ENCODE data around the gene KIF13A.
"Not testable (repeated sequence)": the region's sequence is repeated elsewhere in the genome, so short reads cannot be mapped to it uniquely, and the experiment has no call there.

Gene KIF13A

DNA sequence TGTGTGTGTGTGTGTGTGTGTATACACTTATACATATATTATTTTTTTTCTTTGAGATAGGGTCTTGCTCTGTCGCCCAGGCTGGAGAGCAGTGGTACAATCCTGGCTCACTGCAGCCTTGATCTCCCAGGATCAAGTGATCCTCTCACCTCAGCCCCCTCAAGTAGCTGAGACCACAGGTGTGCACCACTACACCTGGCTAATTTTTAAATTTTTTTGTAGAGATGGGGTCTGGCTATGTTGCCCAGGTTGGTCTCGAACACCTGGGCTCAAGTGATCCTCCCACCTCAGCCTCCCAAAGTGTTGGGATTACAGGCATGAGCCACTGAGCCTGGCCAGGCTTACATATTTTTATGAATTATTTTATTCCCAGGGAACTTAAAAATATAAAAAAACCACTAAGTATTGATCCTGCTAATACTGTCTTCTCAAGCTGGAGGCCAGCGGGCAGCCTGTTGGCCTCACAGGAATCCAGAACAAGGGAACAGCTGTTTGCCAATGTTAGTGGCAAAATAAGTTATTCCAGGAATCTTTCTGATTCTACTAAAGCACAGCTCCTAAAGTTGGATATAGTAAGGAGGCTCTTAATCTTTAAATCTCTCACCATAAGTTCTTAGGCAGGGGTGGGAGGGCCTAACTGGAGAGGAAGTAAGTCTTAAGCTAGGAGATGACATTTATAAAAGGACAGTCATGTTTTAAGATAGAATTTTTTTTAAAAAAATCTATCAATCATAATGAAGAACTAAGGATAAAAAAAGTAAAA lies 145.2 kb downstream of the KIF13A start:
- no peak for DNase-seq

DNA sequence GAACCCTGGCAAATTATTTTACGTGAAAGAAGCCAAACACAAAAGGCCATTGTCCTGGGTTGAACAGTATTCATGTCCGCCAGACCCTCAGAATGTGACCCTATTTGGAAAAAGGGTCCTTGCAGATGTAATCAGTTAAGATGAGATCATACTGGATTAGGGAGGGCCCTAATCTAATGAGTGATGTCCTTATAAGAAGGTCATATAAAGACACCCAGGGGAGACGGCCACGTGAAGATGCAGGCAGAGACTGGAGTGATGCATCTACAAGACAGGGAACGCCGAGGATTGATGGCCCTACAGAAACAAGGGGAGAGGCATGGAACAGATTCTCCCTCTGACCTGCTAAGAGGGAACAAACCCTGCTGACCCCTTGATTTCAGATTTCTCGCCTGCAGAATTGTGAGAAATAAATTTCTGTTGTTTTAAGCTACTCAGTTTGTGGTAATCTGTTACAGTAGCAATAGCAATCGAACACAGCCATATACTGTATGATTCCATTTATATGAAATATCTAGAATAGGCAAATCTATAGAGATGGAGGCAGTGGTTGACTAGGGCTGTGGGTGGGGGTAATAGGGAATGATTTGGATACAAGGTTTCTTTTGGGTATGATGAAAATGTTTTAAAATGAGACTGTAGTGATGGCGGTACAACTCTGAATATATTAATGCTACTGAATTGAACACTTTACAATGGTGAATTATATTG lies 147.8 kb downstream of the KIF13A start:
- DNase-seq, result no peak

DNA sequence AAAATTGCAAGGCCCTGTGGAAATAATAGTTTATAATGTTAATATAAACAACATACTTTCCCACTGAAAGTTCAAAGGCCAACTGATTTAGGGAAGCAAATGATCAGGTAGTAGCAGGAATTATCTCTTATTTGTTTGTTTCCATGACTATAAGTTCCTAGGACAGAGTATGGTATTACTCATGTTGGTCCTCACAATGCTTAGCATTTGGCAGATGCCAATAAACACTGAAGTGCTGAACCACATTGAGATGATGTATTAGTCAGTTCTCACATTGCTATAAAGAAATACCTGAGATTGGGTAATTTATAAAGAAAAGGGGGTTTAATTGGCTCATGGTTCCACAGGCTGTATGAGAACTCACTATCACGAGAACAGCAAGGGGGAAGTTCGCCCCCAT lies 151.1 kb downstream of the KIF13A start:
- DNase-seq, result no peak

GRCh38 chr6:17835784-17836183 lies 151.7 kb downstream of the KIF13A start:
- DNase-seq, result no peak

DNA sequence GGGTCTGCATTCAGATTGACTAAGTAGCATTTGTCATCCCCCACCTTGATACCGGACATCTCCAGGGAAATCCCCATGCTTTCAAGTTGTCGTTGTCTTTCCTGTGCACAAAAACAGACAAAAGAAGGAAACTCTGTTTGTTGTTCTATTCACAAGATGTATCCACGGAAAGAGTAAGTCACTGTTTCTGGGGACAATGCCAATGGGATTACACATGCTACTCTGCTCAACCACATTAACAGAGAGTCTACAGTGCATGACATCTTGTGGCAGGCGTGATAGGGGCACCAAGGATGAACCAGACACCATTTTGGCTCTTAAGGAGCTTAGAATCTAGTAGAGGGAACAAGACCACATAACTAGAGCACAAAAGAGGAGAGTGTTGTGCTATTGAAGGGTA lies 156.3 kb downstream of the KIF13A start:
- DNase-seq, result no peak

- no peak for DNase-seq
These were observed 157.5 kb downstream of the KIF13A start for GRCh38 chr6:17829905-17830304.

GRCh38 chr6:17828149-17828548 lies 159.3 kb downstream of the KIF13A start:
- DNase-seq, result no peak

GRCh38 chr6:17826301-17826700 lies 161.1 kb downstream of the KIF13A start:
- DNase-seq, result no peak

DNA sequence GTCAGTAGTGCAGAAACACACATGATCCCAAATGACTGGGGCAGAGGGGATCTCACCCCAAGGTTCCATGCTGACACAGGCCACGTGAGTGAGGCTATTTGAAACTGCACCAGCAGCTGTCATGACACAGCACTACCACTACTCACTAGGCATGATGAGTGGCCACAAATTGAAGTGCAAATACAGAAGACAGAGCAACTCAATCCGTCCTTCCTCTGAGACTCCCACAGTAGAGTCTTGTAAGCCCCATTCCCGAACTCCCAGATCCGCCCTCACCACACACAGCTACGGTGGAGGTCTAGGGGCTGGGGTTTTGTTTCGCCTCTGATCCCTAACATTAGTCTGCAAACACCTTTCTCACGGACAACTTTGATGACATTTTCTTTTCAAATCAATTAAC lies 167.4 kb downstream of the KIF13A start:
- DNase-seq, result no peak

GRCh38 chr6:17817763-17818162 lies 169.7 kb downstream of the KIF13A start:
- DNase-seq, result no peak

GRCh38 chr6:17816921-17817611 lies 170.4 kb downstream of the KIF13A start:
- DNase-seq, result no peak

- DNase-seq, result no peak
These were observed 173.9 kb downstream of the KIF13A start for GRCh38 chr6:17813542-17813941.

DNA sequence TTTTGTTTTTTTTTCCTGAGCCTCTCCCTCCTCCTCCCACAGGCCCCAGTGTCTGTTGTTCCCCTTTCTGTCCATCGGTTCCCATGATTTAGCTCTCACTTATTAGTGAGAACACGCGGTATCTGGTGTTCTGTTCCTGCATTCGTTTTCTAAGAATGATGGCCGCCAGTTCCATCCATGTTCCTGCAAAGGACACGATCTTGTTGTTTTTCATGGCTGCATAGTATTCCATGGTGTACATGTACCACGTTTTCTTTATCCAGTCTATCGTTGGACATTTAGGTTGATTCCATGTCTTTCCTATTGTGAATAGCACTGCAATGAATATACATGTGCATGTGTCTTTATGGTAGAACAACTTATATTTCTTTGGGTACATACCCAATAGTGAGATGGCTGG lies 175.1 kb downstream of the KIF13A start:
- DNase-seq, result no peak

GRCh38 chr6:17808609-17809008 lies 178.8 kb downstream of the KIF13A start:
- DNase-seq, result no peak

GRCh38 chr6:17807431-17807830 lies 180.0 kb downstream of the KIF13A start:
- not testable (repeated sequence) for DNase-seq

- DNase-seq, result no peak
These were observed 184.0 kb downstream of the KIF13A start for GRCh38 chr6:17803409-17803808.

DNA sequence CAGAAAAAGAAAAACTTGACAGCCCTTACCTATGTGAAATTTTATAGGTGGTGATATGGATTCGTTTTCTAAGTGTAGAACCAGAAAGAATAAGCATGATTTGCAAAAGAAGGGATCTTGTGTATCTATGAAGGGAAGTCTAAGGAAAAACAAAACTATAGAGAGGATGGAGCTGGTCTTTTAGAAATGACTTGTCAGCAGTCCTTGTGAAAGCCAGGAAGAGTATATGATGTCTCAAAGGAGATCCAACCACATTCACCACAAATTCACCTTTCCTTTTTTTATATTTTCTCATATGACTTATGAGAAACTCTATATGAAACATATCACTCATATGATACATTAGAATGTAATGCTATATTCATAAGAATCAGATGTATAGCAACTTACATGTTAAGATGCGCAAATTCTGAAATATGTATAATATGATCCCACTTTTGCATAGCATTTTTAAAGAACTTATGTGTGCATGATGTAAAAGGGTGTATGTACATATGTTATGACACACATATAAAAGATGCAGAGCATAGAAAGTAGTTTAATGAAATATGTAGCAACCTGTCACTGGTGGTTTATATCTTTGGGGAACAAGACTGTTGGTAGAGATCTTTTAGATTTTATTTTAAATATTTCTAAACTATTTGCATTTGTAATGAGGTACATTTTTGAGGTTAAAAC lies 188.8 kb downstream of the KIF13A start:
- DNase-seq, result no peak

- DNase-seq, result no peak
These were observed 196.9 kb downstream of the KIF13A start for GRCh38 chr6:17790489-17790888.

- no peak for DNase-seq
These were observed 202.2 kb downstream of the KIF13A start for GRCh38 chr6:17785094-17785787.

GRCh38 chr6:17780061-17780460 lies 207.4 kb downstream of the KIF13A start:
- no peak for DNase-seq

DNA sequence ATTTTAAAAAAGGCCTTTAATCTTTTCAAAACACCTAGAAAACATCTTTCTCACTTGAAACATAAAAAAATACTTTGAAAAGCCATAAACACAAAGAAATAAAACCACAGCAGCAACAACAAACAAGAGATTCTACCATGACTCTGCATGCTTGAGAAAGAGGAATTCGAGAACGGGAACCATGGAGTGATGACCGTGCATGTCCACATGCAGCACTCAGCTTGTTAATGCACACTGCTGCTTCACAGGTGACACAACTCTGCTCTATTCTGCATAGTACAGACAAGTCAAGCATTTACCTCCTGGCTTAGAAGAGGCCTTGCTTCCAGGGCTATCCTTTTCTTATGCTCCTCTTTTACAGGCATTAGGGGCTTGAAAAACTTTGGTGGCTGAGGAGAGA lies 215.8 kb downstream of the KIF13A start:
- no peak for DNase-seq

- DNase-seq, result no peak
These were observed 218.6 kb downstream of the KIF13A start for GRCh38 chr6:17768881-17769280.

DNA sequence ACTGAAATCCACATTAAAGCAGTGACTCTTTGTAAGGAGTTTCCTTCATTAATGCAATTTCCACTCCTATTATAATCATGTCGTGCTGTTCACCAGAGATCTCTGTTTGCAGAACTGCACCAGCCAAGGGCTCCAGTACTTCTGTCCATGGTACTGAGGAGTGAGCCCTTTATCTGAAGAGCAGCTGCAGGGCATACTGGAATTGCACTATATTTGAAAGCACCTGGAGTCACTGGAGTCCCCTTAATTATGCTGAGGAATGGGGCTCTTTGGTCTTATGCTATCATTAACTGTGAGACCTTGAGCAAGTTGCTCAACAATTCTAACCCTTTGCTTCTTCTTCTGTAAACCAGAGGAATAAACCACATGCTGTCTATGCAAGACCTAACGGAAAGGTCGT lies 219.0 kb downstream of the KIF13A start:
- no peak for DNase-seq
